Stomach smooth muscle (tissue), 2 donors: Measurements from ENCODE around the gene TOP2A.

Experiments
- H3K27ac ChIP-seq: one replicate; pipeline ENCODE4 v1.7.0; 2013; ENCODE audit warnings: mild to moderate bottlenecking, low read length, inconsistent platforms
- H3K27me3 ChIP-seq, 2 donors: one replicate each; pipeline ENCODE4 v1.7.0; 2013; ENCODE audit warnings: low read length in 2 of 2; ENCODE audit not compliant: insufficient read depth in 2 of 2, control insufficient read depth in 1 of 2
- H3K36me3 ChIP-seq, 2 donors: one replicate each; pipeline ENCODE4 v1.7.0; 2013; ENCODE audit warnings: low read length in 2 of 2; ENCODE audit not compliant: control insufficient read depth in 2 of 2, insufficient read depth in 2 of 2
- H3K4me1 ChIP-seq: one replicate; pipeline ENCODE4 v1.7.0; 2013; ENCODE audit warnings: low read length; ENCODE audit not compliant: control insufficient read depth, insufficient read depth
- H3K4me3 ChIP-seq, 2 donors: one replicate each; pipeline ENCODE4 v1.7.0; 2013; ENCODE audit warnings: low read length in 2 of 2
- H3K9ac ChIP-seq, 2 donors: one replicate each; pipeline ENCODE4 v1.7.0; 2013; ENCODE audit warnings: low read length in 2 of 2, mild to moderate bottlenecking in 1 of 2
- H3K9me3 ChIP-seq, 2 donors: one replicate each; pipeline ENCODE4 v1.7.0; 2013; ENCODE audit warnings: low read length in 2 of 2; ENCODE audit not compliant: control insufficient read depth in 2 of 2
- donor health status: healthy.
- donor health status: Pancreatic carcinoma.

Gene TOP2A

DNA sequence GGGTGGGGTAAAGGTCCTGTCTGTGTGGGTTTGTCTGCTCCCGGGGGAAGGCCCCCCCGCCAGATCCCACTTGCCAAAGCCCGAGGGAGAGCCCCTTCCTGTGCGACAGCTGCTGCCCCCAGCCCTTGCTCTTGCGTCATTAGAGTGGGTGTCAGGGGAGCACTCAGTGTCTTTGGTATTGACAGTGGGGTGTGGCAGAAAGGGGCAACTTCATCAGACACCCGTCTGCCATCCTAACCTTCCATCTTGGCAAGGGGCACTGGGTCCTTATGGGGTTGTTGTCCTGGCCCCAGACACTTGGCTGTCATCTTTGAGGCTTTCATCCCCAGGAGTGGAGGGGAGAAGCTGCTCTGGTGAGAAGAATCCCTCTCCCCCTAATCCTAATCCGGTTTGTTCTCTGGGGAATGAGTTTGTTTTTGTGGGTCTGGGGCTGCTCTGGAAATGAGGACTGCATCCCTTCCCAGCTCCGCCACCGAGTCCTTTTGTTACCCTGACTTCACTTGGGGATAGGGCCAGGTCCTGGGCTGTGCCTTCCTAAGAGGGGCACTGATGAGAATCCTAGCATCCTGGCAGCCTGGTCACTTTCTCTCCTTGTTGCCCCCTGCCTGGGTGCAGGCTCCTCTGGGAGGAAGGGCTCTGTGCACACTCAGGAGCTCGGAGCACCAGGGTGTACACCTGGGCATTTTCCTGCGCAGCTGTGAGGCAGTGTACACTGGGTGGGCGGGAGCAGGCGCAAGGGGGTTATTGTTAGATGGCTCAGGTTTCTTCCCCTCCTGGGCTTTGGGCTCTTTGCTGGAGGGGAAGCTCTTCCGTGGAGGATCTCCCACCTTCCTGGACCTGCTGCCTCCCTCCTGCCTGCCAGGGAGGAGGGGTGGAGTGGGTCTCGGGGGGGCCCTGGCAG, 74.2 kb downstream of the TOP2A start:
- Histone ChIP-seq H3K36me3 (no peaks in the 10 kb centered on the region), H3K4me3 (peak overlapping the region; percentile 85 to 86), H3K4me1 (peaks cover 80% of the 10 kb centered on the region)

GRCh38 chr17:40342504-40343218, 75.0 kb downstream of the TOP2A start:
- no peaks in the 10 kb centered on the region for H3K27me3 ChIP-seq
- H3K9me3 ChIP-seq: no peaks in the 10 kb centered on the region
- H3K4me1 ChIP-seq: peaks cover 73% of the 10 kb centered on the region
- no peaks in the 10 kb centered on the region for H3K36me3 ChIP-seq
- peak overlapping the region; percentile 92 for H3K27ac ChIP-seq
- H3K9ac ChIP-seq: peak overlapping the region; percentile 82 to 83
- peak overlapping the region; percentile 85 to 86 for H3K4me3 ChIP-seq

More for the DNA sequence above, 74.2 kb downstream of the TOP2A start:
- Histone ChIP-seq H3K27ac (peak overlapping the region; percentile 92), H3K27me3 (no peaks in the 10 kb centered on the region), H3K9ac (peak overlapping the region; percentile 82 to 83), H3K9me3 (no peaks in the 10 kb centered on the region)

GRCh38 chr17:40341808-40342503, 75.7 kb downstream of the TOP2A start:
- Histone ChIP-seq H3K4me1 (peaks cover 72% of the 10 kb centered on the region), H3K9ac (peak overlapping the region; percentile 82 to 84), H3K4me3 (peak overlapping the region; percentile 85 to 86), H3K9me3 (no peaks in the 10 kb centered on the region), H3K27me3 (no peaks in the 10 kb centered on the region), H3K27ac (peak overlapping the region; percentile 92), H3K36me3 (no peaks in the 10 kb centered on the region)

GRCh38 chr17:40340880-40341807, 76.6 kb downstream of the TOP2A start:
- no peaks in the 10 kb centered on the region for H3K9me3 ChIP-seq
- H3K27ac ChIP-seq: peak overlapping the region; percentile 92
- peak overlapping the region; percentile 82 to 84 for H3K9ac ChIP-seq
- H3K4me1 ChIP-seq: peaks cover 64% of the 10 kb centered on the region
- H3K27me3 ChIP-seq: no peaks in the 10 kb centered on the region
- H3K4me3 ChIP-seq: peak overlapping the region; percentile 85 to 86
- no peaks in the 10 kb centered on the region for H3K36me3 ChIP-seq

- Histone ChIP-seq H3K4me3 (no peak overlapping the region), H3K27ac (no peak overlapping the region), H3K36me3 (no peaks in the 10 kb centered on the region), H3K9ac (no peak overlapping the region), H3K4me1 (peaks cover 63% of the 10 kb centered on the region), H3K27me3 (no peaks in the 10 kb centered on the region), H3K9me3 (no peaks in the 10 kb centered on the region)
Observed at GRCh38 chr17:40340327-40340726, 77.4 kb downstream of the TOP2A start.

DNA sequence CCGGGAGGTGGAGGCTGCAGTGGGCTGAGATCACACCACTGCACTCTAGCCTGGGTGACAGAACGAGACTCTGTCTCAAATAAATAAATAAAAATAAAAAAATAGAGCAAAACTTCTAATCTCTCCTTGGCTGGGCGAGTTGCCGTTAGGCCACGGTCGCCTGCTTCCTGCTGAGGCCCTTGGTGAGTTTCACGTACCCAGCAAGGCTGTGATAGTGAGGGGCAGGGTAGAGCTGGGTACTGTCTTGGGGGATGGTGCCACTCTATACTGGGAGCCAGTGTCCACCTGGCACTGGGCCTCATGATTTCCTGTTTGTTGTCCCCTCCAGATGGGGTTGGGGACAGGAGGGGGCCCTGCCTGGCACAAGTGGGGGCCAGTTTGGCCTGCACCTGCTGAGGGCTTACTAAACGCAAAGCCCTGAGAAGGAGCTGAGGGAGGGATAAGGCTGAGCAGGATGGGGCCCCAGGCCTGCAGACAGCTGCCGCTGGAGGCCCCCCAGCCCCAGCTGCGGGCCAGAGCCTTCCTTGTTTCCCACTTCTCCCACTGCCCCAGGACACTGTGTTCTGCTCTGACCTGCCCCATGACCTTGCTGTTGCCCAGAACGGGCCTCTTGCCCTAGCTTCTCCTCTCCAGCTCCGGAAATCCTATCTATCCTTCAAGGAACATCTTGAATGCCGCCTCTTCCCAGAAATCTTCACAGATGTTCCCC, 78.6 kb downstream of the TOP2A start:
- H3K9me3 ChIP-seq: no peaks in the 10 kb centered on the region
- no peaks in the 10 kb centered on the region for H3K36me3 ChIP-seq
- no peak overlapping the region for H3K9ac ChIP-seq
- peaks cover 62% of the 10 kb centered on the region for H3K4me1 ChIP-seq
- H3K4me3 ChIP-seq: no peak overlapping the region
- H3K27ac ChIP-seq: no peak overlapping the region
- no peaks in the 10 kb centered on the region for H3K27me3 ChIP-seq
